Omental fat pad (tissue), 4 donors: Measurements from ENCODE around the gene TOM1L2. TPM values are rescaled to one million over a fixed set of nuclear protein-coding genes. Genes with fewer than 3 reads are reported as not detected.

Experiments used
- ATAC-seq: fragments of 150-250 bp; one replicate; pipeline ENCODE4 v1.9.1; 2016; ENCODE audit warnings: mild to moderate bottlenecking, moderate library complexity; ENCODE audit not compliant: low FRiP score
- DNase-seq: peaks from one replicate; pipeline ENCODE4 v3.0.0-alpha.2; 2019; ENCODE audit warnings: low spot score
- total RNA-seq, 4 donors: library from RNA; depleted of rRNA; stranded (reverse); fragments of >200 nt; gene quantifications; one replicate each; pipeline ENCODE4 v1.1.0, GENCODE V29; 2016
- TF ChIP-seq, protein P1 (sequence below), 3 donors: fragments of 450-650 bp; IDR thresholded peaks; one replicate each; pipeline ENCODE4 v1.5.1; 2016 to 2017; ENCODE audit warnings: antibody characterized with exemption in 3 of 3, mild to moderate bottlenecking in 3 of 3, moderate library complexity in 2 of 3

TOM1L2 gene
- total RNA-seq, 4 donors from 2014 or later: 25.9 to 30.3 (median 27.6) TPM

DNA sequence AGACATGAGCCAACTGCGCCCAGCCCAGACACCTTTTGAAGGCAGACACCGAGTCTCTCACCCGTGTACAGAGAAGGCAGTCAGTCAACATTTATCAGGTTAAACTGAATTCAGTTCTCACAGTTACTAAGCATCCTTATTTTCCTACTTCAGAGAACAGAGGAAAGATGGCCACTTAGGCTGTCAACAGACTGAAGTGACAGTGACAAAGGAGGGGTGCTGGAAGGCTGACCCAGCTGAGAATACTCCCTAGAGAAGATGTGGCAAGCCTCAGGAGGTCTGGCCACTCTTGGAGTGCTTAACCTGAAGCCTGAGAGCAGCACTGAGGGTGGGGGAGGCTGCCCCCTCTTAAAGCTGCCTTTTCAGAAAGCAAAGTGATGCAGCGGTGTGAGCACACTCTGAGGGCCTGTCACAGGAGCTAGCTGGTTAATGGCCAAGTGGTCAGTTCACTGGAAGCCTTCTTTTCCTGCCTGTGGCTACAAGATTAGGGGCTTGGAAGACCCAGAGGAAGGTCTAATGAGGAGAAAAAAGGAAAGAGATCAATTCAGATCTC lies 84.4 kb downstream of the TOM1L2 start:
- DNase-seq (no peak), ATAC-seq (no peak)
- TF ChIP-seq, protein P1, sequence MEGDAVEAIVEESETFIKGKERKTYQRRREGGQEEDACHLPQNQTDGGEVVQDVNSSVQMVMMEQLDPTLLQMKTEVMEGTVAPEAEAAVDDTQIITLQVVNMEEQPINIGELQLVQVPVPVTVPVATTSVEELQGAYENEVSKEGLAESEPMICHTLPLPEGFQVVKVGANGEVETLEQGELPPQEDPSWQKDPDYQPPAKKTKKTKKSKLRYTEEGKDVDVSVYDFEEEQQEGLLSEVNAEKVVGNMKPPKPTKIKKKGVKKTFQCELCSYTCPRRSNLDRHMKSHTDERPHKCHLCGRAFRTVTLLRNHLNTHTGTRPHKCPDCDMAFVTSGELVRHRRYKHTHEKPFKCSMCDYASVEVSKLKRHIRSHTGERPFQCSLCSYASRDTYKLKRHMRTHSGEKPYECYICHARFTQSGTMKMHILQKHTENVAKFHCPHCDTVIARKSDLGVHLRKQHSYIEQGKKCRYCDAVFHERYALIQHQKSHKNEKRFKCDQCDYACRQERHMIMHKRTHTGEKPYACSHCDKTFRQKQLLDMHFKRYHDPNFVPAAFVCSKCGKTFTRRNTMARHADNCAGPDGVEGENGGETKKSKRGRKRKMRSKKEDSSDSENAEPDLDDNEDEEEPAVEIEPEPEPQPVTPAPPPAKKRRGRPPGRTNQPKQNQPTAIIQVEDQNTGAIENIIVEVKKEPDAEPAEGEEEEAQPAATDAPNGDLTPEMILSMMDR (IDR thresholded peaks at IDR 0.05): no peak

DNA sequence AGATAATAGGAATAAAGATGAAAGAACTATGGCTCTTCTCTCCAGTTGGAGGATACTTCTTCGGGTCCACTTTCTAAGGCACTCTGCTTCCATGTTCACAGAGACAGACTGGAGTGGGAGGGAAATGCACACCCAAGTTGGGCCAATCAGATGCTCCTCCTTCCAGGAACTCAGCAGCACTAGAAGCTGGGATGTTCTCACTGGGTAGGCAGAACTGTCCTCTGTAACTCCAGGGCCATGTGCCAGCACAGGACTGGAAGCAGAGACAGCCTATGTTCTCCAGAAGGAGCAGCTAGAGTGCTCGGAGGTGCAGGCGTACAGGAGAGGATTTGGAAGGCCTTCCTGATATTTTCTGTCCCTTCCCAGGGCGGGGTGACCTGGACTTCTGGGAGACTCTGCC lies 85.5 kb downstream of the TOM1L2 start:
- ATAC-seq: no peak
- no peak for DNase-seq
- TF ChIP-seq, protein P1 (IDR thresholded peaks at IDR 0.05): no peak

DNA sequence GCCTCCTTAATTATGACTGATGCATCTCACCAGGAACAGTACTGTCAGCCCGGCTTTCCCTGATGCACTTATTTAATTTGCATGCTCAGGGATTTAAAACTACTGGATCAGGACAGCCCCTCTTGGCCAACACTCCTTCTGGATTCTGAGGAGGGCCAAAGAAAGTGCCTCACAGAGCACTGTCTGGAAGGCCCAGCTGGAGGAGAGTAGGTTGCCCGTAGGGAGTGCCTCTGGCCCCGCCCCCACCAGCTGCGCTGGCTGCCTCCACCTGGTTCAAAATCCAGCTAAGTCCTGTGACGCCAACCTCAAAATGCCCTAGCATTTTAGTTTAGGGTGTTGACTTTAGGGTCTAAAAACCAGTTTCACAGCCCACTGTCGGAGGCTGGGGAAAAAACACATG lies 86.0 kb downstream of the TOM1L2 start:
- TF ChIP-seq, protein P1 (IDR thresholded peaks at IDR 0.05): no peak
- no peak for DNase-seq
- ATAC-seq: no peak

DNA sequence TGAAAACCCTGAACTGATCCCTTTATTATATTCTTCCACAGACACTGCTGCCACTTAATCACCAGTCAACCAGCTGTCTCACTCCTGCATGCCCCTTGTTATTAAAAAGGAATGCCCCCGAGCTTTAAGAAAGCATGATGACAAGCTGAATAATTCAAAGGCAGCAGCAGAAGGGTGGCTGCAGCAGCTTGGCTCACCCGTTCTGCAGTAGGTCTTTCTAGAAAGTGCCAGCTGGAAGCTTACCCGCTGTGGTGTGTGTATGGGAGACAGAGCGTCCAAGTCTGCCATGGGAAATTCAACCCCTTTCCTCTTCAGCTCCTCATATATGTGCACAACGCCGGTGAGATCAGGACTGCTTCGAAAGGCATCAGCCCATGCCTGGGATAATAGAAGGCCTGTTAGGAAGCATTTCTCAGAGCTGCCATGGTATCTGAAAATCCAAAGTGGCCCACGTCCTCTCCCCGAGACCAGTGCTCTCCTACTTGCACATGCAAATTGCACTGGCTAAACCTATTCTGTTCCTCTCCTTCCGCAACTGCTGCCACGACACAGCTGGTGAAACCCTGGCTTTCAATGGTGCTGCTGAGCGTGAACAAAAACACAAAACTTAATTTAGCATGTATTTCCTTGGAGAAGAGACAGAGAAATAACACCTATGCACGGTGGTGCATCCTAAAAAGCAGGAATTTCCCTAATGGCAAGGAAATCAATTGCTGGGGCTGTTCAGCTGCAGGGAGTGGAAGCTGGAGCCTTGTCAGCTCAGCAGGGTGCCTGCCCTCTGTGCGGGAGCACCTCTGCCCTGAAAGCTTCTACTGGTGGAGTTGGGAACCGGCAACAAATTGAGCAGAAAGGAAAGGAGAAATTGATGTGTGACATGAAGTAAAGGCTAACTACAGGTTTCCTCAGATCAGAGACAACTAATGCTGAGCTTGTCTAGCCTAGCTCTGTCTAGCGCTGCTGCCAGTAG lies 87.5 kb downstream of the TOM1L2 start:
- ATAC-seq (no peak), DNase-seq (no peak)
- TF ChIP-seq, protein P1 (IDR thresholded peaks at IDR 0.05): no peak

DNA sequence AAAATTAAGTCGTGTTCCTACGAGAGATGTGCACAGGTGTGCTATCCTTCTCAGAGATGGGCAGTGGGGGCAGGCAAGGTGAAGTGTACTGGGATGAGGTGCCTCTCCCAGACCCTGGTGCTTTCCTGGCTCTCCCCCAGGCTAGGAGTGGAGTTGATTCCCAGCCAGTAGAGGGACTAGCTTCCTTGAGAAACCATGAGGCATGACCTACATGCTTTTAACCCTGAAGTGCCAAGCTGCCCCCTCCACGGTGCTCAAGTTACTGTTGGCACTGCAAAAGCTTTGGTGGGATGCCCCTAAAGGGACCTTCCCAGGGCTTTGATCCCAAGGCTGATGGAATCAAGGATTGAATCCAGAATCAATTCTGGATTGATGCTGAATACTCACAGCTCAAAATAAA lies 88.4 kb downstream of the TOM1L2 start:
- DNase-seq (no peak), ATAC-seq (no peak)
- TF ChIP-seq, protein P1 (IDR thresholded peaks at IDR 0.05): no peak

DNA sequence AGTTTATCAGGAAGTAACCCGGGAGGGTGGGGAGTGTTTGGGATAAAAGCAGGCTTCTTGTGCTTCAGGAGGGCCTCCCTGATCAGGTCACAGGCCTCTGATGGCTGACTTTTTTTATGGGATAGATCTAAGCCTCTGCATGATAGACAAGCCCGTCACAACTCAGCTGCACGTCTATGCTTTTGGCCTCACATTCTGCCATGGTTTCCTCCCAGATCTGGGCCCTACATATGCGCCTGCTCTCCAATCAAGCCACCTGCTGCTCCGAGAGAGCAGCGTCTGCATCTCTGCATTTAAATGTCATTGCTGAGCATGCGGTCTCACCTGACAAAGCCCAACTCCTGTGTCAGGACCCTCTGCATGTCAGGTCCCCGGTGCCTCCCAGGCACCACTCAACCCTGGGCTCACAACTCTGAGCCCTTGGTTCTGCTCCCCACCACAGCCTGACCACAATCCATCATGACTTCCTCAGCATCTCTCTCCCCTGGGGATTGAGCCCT lies 90.1 kb downstream of the TOM1L2 start:
- ATAC-seq: no peak
- no peak for DNase-seq
- TF ChIP-seq, protein P1 (IDR thresholded peaks at IDR 0.05): no peak
